GM21390 (cell line): ENCODE results near the gene CYP20A1.
A peak's percentile ranks its signal among the peaks of the same experiment; 100 is the strongest.
"Not testable (repeated sequence)": the region's sequence is repeated elsewhere in the genome, so short reads cannot be mapped to it uniquely, and the experiment has no call there.

ENCODE experiments used
- ATAC-seq: cut with Tn5 transposase; IDR thresholded peaks from one replicate; pipeline ENCODE4 v1.9.1; 2021; ENCODE audit not compliant: unreplicated experiment

Gene CYP20A1

GRCh38 chr2:203280428-203281064 is 41.7 kb downstream of the CYP20A1 start:
- no peak for ATAC-seq

- no peak for ATAC-seq
Measured at GRCh38 chr2:203282101-203282500, 43.3 kb downstream of the CYP20A1 start.

GRCh38 chr2:203286532-203286931 is 47.7 kb downstream of the CYP20A1 start:
- no peak for ATAC-seq

GRCh38 chr2:203301667-203302066 is 62.8 kb downstream of the CYP20A1 start:
- ATAC-seq = no peak

GRCh38 chr2:203302586-203302985 is 63.8 kb downstream of the CYP20A1 start:
- not testable (repeated sequence) for ATAC-seq

- ATAC-seq = no peak
Measured at GRCh38 chr2:203310688-203311436, 72.0 kb downstream of the CYP20A1 start.

- ATAC-seq = no peak
Measured at GRCh38 chr2:203326356-203326755, 87.5 kb downstream of the CYP20A1 start.

GRCh38 chr2:203327582-203327900 is 88.7 kb downstream of the CYP20A1 start:
- ATAC-seq = no peak

- peak; percentile 56 for ATAC-seq
Measured at GRCh38 chr2:203327901-203328759, 89.3 kb downstream of the CYP20A1 start, which contains the start of gene ABI2. Gene ABI2, plus strand, starts transcription at chr2:203328394. Its CDS starts 121 bp downstream, at chr2:203328515.

GRCh38 chr2:203328760-203329540 is 90.1 kb downstream of the CYP20A1 start:
- ATAC-seq = peak; percentile 51

- ATAC-seq = no peak
Measured at GRCh38 chr2:203330434-203330833, 91.6 kb downstream of the CYP20A1 start.

GRCh38 chr2:203338322-203338721 is 99.5 kb downstream of the CYP20A1 start:
- ATAC-seq = no peak

- no peak for ATAC-seq
Measured at GRCh38 chr2:203340791-203341487, 102.1 kb downstream of the CYP20A1 start.

GRCh38 chr2:203341741-203342310 is 103.0 kb downstream of the CYP20A1 start:
- no peak for ATAC-seq

- not testable (repeated sequence) for ATAC-seq
Measured at GRCh38 chr2:203342374-203342773, 103.6 kb downstream of the CYP20A1 start.

GRCh38 chr2:203344667-203345066 is 105.8 kb downstream of the CYP20A1 start:
- no peak for ATAC-seq

- ATAC-seq = no peak
Measured at GRCh38 chr2:203346612-203347011, 107.8 kb downstream of the CYP20A1 start.

GRCh38 chr2:203347375-203347774 is 108.6 kb downstream of the CYP20A1 start:
- no peak for ATAC-seq

GRCh38 chr2:203352604-203353255 is 113.9 kb downstream of the CYP20A1 start:
- no peak for ATAC-seq
